Stimulated activated CD4-positive, alpha-beta T cell treated with anti-CD3 and anti-CD28 coated beads, Interleukin-4, amount 100 ng/mL, for 48 hours (primary cell): ENCODE results near the gene OR4E1.
"Not testable (repeated sequence)": the region's sequence is repeated elsewhere in the genome, so short reads cannot be mapped to it uniquely, and the experiment has no call there.

ENCODE experiments used
- DNase-seq, 2 donors: peaks; one replicate each; pipeline ENCODE4 v3.0.0-alpha.2; 2020; ENCODE audit warnings: low read depth in 2 of 2

OR4E1 gene

DNA sequence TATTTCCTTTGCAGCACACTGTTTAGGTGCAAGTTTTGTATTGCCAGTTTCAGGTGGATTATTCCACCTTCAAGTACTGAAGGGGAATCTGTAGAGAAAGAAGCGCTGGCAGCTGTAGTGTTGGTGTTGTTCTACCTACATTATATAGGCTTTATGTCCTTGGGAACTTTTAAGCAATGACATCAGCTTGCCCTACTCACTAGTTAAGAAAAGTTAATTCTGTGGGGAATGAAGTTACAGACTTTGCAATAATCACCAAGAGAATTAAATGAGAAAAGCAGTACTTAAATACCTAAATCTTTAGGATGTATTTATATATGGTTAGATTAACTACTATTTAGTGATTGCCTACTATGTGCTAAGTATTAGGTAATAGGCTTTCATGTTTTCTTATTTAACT, at the start of gene OR4E1:
Gene OR4E1, minus strand, starts transcription at position 101 of the 400 bp plus-strand sequence. CDS start 2,883 bp downstream, outside the sequence.
- no peak for DNase-seq

DNA sequence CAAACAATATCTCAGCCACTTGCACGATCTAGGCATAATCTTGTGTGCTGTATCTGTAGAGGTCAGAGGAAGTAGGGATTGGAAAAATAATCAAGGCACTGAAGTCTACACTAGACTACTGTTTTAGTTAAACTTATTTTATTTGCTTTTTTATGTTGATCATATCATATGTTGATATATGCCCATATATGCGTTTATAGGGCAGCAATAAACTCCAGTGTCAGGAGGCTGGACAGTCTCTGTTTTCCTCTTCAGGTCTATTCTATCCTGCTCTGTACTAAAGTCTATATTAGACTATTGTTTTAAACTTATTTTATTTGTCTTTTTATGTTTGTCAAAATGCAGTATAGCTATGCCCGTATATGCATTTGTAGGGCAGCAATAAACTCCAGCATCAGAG, 47.9 kb upstream of the OR4E1 start:
- no peak for DNase-seq

GRCh38 chr14:21719841-21720240, 46.2 kb upstream of the OR4E1 start:
- no peak for DNase-seq

GRCh38 chr14:21714318-21714929, 40.8 kb upstream of the OR4E1 start:
- no peak for DNase-seq

DNA sequence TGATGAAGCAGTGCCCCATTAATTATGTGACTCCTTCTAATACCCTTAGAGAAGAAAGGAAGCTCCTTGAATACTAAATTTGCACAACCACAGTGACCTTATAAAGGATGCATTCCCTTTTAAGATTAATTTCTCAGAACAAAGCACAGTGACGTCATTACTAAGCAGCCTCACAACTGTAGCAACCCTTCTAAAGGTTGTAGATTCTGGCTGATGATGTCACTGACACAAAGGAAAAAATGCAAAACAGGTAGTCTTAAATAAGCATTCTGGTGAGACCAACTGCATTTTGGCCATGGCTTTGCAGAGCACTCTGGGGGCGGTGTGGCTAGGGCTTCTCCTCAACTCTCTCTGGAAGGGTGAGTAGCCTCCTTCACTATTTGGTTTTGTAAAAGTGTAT, 38.4 kb upstream of the OR4E1 start:
- DNase-seq: no peak

GRCh38 chr14:21711360-21711961, 37.8 kb upstream of the OR4E1 start:
- DNase-seq: no peak

DNA sequence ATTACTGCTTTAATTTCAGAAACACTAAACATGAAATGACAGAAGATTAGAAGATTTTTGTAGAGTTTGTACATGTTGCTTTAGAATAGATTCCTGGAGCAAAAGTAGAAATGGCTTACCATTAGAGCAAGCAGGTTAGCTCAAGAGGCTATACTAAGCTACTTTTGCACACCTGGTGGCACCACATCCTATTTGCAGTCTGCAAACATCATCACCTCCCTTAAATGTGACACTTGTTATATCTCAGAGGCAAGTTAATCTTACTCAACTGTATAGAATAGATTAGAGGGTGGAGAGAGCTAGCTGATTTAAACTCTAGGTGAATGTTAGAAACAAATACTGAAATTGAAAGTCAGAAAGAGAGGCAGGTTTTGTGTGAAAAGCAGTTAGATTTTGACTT, 30.7 kb upstream of the OR4E1 start:
- no peak for DNase-seq

GRCh38 chr14:21703357-21704326, 30.0 kb upstream of the OR4E1 start:
- no peak for DNase-seq

DNA sequence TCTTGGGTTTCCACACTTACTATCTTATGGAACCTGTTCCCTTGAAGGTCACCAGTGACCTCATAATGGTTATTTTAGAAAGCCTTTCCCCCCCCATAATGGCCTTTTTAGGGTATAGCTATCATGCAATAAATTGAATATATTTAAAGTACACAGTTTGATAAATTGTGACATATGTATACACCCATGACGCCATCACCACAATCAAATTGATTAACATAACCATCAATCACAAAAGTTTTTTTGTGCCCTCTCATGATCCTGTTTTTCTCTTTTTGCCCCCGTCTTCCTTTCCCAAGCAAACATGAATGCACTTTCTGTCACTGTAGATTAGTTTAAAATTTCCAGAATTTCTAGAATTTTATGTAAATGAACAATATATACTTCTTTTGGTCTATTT, 28.7 kb upstream of the OR4E1 start:
- no peak for DNase-seq

GRCh38 chr14:21699551-21699950, 25.9 kb upstream of the OR4E1 start:
- DNase-seq: no peak

GRCh38 chr14:21698538-21698937, 24.9 kb upstream of the OR4E1 start:
- not testable (repeated sequence) for DNase-seq

GRCh38 chr14:21697662-21698061, 24.0 kb upstream of the OR4E1 start:
- not testable (repeated sequence) for DNase-seq

DNA sequence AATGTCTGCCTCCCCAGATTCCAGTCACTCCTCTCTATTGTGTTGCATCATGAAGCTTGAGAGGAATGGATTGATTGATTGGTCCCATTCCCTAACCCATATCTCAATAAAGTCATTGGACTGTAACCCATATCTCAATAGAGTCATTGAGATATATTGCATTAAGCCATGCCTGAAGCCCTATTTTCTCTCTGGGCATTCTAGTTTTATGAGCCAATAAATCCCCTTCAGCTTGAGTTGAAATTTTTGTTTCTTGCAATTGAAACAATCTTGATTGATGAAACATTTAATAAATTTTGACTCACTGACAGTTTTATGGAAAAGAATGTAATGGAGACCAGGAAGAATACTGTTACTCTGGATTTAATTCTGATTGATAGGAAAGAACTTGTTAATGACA, 20.8 kb upstream of the OR4E1 start:
- no peak for DNase-seq

DNA sequence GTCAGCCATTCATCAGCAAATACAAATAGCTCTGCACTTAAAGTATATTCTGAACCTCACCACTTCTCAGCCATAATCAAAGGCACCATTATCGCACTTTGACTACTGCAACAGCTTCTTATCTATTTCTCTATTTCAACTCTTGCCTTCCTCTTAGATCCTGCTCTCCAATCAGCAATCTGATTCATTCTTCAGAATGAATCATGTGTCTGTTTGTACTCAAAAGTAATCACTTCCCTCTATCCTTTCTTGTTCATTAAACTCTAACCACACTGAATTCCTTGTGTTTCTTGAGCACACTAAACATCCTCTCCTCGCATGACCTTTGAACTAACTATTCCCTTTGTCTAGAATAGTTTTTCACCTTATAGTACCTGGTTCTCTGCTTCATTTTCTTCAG, 12.8 kb upstream of the OR4E1 start:
- no peak for DNase-seq

GRCh38 chr14:21680072-21680471, 6.5 kb upstream of the OR4E1 start:
- no peak for DNase-seq

DNA sequence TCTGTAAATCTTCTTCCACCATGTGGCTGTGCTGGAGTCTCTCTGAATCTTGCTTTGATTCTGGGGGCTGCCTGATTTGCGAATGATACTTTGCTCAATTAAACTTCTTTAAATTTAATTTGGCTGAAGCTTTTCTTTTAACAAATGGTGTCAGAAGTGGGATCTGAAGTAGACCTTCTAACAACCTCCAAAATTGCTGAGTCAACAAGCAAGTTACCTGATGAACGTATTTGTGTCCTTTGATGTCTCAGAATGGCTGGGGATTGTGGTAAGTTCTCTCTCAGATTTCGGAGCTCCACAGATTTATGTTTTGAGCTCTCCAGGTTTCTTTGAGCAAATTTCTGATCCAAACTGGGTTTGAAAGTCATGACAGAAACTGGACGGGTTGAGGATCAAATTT, 1.9 kb upstream of the OR4E1 start:
- DNase-seq: no peak

DNA sequence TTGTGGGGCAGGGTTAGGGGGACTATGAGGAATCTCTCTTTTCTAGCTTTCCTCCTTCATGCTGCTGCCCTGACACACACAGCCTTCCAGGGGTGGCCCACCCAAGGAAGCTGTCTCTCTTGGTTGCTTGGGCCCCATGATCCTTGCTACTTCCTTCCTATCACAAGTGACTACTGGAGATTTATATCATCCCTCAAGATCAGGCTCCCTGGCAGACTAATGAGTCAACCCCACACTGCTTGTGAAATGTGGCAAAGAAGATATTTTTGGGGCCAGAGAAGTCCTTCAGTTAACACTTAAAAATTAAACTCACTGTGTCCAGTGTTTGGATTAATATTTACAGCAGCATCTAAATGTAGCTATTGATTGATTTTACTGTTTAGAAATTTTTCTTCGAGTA, 1.5 kb downstream of the OR4E1 start:
- DNase-seq: no peak

GRCh38 chr14:21671371-21671770, 2.2 kb downstream of the OR4E1 start:
- DNase-seq: no peak

DNA sequence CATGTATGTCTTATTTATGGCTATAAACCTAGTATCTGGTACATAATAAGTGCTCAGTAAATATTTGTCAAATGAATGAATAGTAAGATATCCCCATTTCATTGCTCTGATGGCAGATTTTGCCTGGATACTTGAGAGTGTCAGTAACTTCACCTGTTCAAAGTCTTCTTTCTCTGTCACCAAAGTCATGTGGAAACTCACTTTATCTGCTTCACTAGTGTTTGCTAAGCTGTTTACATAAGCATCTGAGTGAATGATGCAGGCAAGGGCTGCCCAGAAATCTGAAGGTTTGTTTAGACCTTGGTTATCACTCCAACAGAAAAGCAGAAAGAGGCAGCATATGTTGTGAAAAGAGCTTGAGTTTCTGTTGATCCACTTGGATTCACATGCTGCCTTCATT, 4.3 kb downstream of the OR4E1 start:
- no peak for DNase-seq

- DNase-seq: no peak
Observed at GRCh38 chr14:21668377-21668776, 5.2 kb downstream of the OR4E1 start.

GRCh38 chr14:21656980-21657379, 16.6 kb downstream of the OR4E1 start:
- DNase-seq: no peak

DNA sequence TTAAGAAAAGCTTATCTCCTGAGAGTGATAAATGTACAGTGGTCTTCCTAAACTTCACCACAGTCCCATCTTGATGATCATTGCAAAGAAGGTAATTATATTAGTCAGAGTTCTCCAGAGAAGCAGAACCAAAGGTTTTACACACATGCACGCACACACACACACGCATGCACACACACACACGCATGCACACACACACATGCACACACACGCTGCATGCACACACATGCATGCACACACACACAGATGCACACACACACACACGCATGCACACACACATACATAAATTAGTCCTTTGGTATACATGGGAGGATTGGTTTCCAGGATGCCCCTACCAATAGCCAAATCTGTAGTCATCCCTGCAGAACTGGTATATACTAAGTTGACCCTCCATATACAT, 19.4 kb downstream of the OR4E1 start:
- no peak for DNase-seq
